Astrocyte (in vitro differentiated cells and primary cell): ENCODE measurements around the gene HOXB7. TPM values are rescaled to one million over a fixed set of nuclear protein-coding genes. Genes with fewer than 3 reads are reported as not detected.

Source experiments
- DNase-seq: peaks from one replicate; pipeline ENCODE4 v3.0.0-alpha.2; 2010; ENCODE audit warnings: low read depth
- FAIRE-seq: peaks from 2 replicates; lab custom pipeline; 2011; peaks lifted over from hg19 to GRCh38; lab: Jason Lieb, UNC
- H2AFZ ChIP-seq: 2 replicates; pipeline ENCODE4 v1.6.0; 2012; ENCODE audit warnings: low read depth, low read length, inconsistent platforms
- H3K27ac ChIP-seq: 2 replicates; pipeline ENCODE4 v1.5.1; 2011; ENCODE audit warnings: low read depth, low read length, inconsistent platforms
- H3K27me3 ChIP-seq: 2 replicates; pipeline ENCODE4 v1.6.0; 2011; ENCODE audit warnings: low read length, inconsistent platforms; ENCODE audit not compliant: insufficient read depth
- H3K36me3 ChIP-seq: 2 replicates; pipeline ENCODE4 v1.5.1; 2011; ENCODE audit warnings: low read length, inconsistent platforms; ENCODE audit not compliant: insufficient read depth
- H3K4me1 ChIP-seq: 2 replicates; pipeline ENCODE4 v1.5.1; 2011; ENCODE audit warnings: low read length, inconsistent platforms; ENCODE audit not compliant: insufficient read depth
- H3K4me2 ChIP-seq: 2 replicates; pipeline ENCODE4 v1.6.0; 2012; ENCODE audit warnings: low read length, inconsistent platforms
- H3K4me3 ChIP-seq: 2 replicates; pipeline ENCODE4 v1.5.1; 2011; ENCODE audit warnings: low read depth, mild to moderate bottlenecking, low read length, inconsistent platforms; ENCODE audit not compliant: insufficient read depth
- H3K79me2 ChIP-seq: 2 replicates; pipeline ENCODE4 v1.6.0; 2012; ENCODE audit warnings: mild to moderate bottlenecking, low read length, inconsistent platforms; ENCODE audit not compliant: insufficient read depth
- H3K9ac ChIP-seq: 2 replicates; pipeline ENCODE4 v1.6.0; 2012; ENCODE audit warnings: mild to moderate bottlenecking, low read length, inconsistent platforms
- H3K9me3 ChIP-seq: 2 replicates; pipeline ENCODE4 v1.5.1; 2012; ENCODE audit warnings: low read depth, mild to moderate bottlenecking, low read length, inconsistent platforms; ENCODE audit not compliant: insufficient read depth
- H4K20me1 ChIP-seq: 2 replicates; pipeline ENCODE4 v1.6.0; 2012; ENCODE audit warnings: low read length, inconsistent platforms; ENCODE audit not compliant: insufficient read depth
- H3K27ac Mint-ChIP-seq: one replicate; pipeline ENCODE4 v1.8.0; 2021; ENCODE audit warnings: mild to moderate bottlenecking, mixed read lengths; ENCODE audit not compliant: unreplicated experiment
- H3K27me3 Mint-ChIP-seq: one replicate; pipeline ENCODE4 v1.8.0; 2021; ENCODE audit warnings: low read depth, mixed read lengths; ENCODE audit not compliant: unreplicated experiment
- H3K36me3 Mint-ChIP-seq: one replicate; pipeline ENCODE4 v1.8.0; 2021; ENCODE audit warnings: low read depth, mixed read lengths; ENCODE audit not compliant: unreplicated experiment
- H3K4me1 Mint-ChIP-seq: one replicate; pipeline ENCODE4 v1.8.0; 2021; ENCODE audit warnings: low read depth, mixed read lengths; ENCODE audit not compliant: unreplicated experiment
- H3K4me3 Mint-ChIP-seq: one replicate; pipeline ENCODE4 v1.8.0; 2021; ENCODE audit warnings: mild to moderate bottlenecking, moderate library complexity, mixed read lengths; ENCODE audit not compliant: unreplicated experiment
- H3K9me3 Mint-ChIP-seq: one replicate; pipeline ENCODE4 v1.8.0; 2021; ENCODE audit warnings: mild to moderate bottlenecking, mixed read lengths; ENCODE audit not compliant: unreplicated experiment
- CTCF ChIP-seq: IDR thresholded peaks from 2 replicates; pipeline ENCODE4 v1.5.1; 2011; ENCODE audit warnings: low read depth, mild to moderate bottlenecking, inconsistent platforms, low read length, moderate library complexity; ENCODE audit not compliant: insufficient read depth
- EZH2 ChIP-seq: IDR thresholded peaks from 2 replicates; pipeline ENCODE4 v1.6.1; 2012; ENCODE audit warnings: mild to moderate bottlenecking, low read length, inconsistent platforms; ENCODE audit not compliant: insufficient read depth
- total RNA-seq: library from RNA; stranded (reverse); gene quantifications from 2 replicates; pipeline ENCODE4 v1.2.1, GENCODE V29; 2021

The HOXB7 gene
- total RNA-seq, 1 donor from 2014 or later: not detected

GRCh38 chr17:48579471-48579759 lies 31.4 kb downstream of the HOXB7 start:
- FAIRE-seq: no peak
- DNase-seq: no peak
- H3K27ac Mint-ChIP-seq: no peak overlapping the region
- H3K27ac ChIP-seq: peak overlapping the region; percentile 64
- no peaks in the 10 kb centered on the region for H3K36me3 ChIP-seq
- peaks cover 36% of the 10 kb centered on the region for H3K9me3 Mint-ChIP-seq
- H3K79me2 ChIP-seq: peaks cover 68% of the 10 kb centered on the region
- peaks cover 12% of the 10 kb centered on the region for H3K4me1 ChIP-seq
- H2AFZ ChIP-seq: no peak overlapping the region
- no peak for TF ChIP-seq CTCF
- no peak for TF ChIP-seq EZH2
- H3K27me3 Mint-ChIP-seq: peaks cover 84% of the 10 kb centered on the region
- H3K4me2 ChIP-seq: peak overlapping the region; percentile 84
- peaks cover 4% of the 10 kb centered on the region for H4K20me1 ChIP-seq
- H3K9ac ChIP-seq: peak overlapping the region; percentile 82
- peaks cover 3% of the 10 kb centered on the region for H3K36me3 Mint-ChIP-seq
- H3K4me1 Mint-ChIP-seq: no peaks in the 10 kb centered on the region
- H3K4me3 ChIP-seq: peak overlapping the region; percentile 43
- no peaks in the 10 kb centered on the region for H3K9me3 ChIP-seq
- H3K4me3 Mint-ChIP-seq: no peak overlapping the region
- peaks cover 84% of the 10 kb centered on the region for H3K27me3 ChIP-seq

- H2AFZ ChIP-seq: no peak overlapping the region
- peak overlapping the region; percentile 43 for H3K4me3 ChIP-seq
- H3K4me1 ChIP-seq: peaks cover 13% of the 10 kb centered on the region
- Mint-ChIP-seq H3K4me1 (no peaks in the 10 kb centered on the region), H3K27ac (no peak overlapping the region), H3K36me3 (peaks cover 3% of the 10 kb centered on the region), H3K9me3 (peaks cover 36% of the 10 kb centered on the region), H3K4me3 (no peak overlapping the region), H3K27me3 (peaks cover 78% of the 10 kb centered on the region)
- H3K9ac ChIP-seq: peak overlapping the region; percentile 82
- no peaks in the 10 kb centered on the region for H3K36me3 ChIP-seq
- peak overlapping the region; percentile 64 for H3K27ac ChIP-seq
- FAIRE-seq (no peak), DNase-seq (peak; percentile 32)
- peaks cover 4% of the 10 kb centered on the region for H4K20me1 ChIP-seq
- TF ChIP-seq EZH2 (peak; percentile 75), CTCF (no peak)
- H3K4me2 ChIP-seq: peak overlapping the region; percentile 84
- peaks cover 86% of the 10 kb centered on the region for H3K27me3 ChIP-seq
- peaks cover 70% of the 10 kb centered on the region for H3K79me2 ChIP-seq
- no peaks in the 10 kb centered on the region for H3K9me3 ChIP-seq
Measured at GRCh38 chr17:48578616-48579470, 32.0 kb downstream of the HOXB7 start.
